ENCODE measurements around the gene CELSR1.

Gene CELSR1

DNA sequence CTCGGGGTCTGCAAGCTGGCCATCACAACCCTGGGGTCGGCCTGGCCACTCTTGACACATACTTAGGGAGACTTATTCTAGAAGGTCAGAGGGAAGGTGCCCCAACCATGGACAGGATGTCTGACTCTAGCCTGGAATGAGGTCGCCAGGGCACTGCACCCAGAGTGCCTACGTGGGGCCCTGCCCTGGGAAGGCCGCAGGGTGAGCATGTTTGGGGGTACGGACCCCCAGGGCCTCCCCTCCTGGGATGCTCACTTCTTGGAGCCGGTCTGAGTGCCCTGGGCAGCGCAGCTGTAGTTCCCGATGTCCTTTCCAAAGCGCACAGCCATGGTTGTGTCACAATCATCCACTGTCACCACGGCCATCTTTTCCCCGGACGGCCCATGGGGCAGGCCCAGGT lies 126.1 kb downstream of the CELSR1 start:
- no peak overlapping the region for H3K27ac ChIP-seq (replicated peaks)
- DNase-seq (ENCODE audit: low read depth in 1 of 2, low spot score in 1 of 2): no peak
- TF ChIP-seq, protein P1, sequence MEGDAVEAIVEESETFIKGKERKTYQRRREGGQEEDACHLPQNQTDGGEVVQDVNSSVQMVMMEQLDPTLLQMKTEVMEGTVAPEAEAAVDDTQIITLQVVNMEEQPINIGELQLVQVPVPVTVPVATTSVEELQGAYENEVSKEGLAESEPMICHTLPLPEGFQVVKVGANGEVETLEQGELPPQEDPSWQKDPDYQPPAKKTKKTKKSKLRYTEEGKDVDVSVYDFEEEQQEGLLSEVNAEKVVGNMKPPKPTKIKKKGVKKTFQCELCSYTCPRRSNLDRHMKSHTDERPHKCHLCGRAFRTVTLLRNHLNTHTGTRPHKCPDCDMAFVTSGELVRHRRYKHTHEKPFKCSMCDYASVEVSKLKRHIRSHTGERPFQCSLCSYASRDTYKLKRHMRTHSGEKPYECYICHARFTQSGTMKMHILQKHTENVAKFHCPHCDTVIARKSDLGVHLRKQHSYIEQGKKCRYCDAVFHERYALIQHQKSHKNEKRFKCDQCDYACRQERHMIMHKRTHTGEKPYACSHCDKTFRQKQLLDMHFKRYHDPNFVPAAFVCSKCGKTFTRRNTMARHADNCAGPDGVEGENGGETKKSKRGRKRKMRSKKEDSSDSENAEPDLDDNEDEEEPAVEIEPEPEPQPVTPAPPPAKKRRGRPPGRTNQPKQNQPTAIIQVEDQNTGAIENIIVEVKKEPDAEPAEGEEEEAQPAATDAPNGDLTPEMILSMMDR (IDR thresholded peaks at IDR 0.05; ENCODE audit: insufficient read depth, low read length): no peak
- TF ChIP-seq, protein P2, sequence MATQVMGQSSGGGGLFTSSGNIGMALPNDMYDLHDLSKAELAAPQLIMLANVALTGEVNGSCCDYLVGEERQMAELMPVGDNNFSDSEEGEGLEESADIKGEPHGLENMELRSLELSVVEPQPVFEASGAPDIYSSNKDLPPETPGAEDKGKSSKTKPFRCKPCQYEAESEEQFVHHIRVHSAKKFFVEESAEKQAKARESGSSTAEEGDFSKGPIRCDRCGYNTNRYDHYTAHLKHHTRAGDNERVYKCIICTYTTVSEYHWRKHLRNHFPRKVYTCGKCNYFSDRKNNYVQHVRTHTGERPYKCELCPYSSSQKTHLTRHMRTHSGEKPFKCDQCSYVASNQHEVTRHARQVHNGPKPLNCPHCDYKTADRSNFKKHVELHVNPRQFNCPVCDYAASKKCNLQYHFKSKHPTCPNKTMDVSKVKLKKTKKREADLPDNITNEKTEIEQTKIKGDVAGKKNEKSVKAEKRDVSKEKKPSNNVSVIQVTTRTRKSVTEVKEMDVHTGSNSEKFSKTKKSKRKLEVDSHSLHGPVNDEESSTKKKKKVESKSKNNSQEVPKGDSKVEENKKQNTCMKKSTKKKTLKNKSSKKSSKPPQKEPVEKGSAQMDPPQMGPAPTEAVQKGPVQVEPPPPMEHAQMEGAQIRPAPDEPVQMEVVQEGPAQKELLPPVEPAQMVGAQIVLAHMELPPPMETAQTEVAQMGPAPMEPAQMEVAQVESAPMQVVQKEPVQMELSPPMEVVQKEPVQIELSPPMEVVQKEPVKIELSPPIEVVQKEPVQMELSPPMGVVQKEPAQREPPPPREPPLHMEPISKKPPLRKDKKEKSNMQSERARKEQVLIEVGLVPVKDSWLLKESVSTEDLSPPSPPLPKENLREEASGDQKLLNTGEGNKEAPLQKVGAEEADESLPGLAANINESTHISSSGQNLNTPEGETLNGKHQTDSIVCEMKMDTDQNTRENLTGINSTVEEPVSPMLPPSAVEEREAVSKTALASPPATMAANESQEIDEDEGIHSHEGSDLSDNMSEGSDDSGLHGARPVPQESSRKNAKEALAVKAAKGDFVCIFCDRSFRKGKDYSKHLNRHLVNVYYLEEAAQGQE (IDR thresholded peaks at IDR 0.05; ENCODE audit: insufficient replicate concordance, low read depth): no peak
- TF ChIP-seq SPI1 (IDR thresholded peaks at IDR 0.05; ENCODE audit: borderline replicate concordance, low read depth) (no peak), POLR2AphosphoS5 (IDR thresholded peaks at IDR 0.05; ENCODE audit: low read depth) (no peak), GABPA (IDR thresholded peaks at IDR 0.05; ENCODE audit: low read depth) (no peak)
- no peaks in the 10 kb centered on the region for H3K27me3 ChIP-seq (ENCODE audit: insufficient read depth, poor library complexity, severe bottlenecking)
- no peak overlapping the region for H3K4me3 ChIP-seq (replicated peaks; ENCODE audit: insufficient read depth, low read length)

DNA sequence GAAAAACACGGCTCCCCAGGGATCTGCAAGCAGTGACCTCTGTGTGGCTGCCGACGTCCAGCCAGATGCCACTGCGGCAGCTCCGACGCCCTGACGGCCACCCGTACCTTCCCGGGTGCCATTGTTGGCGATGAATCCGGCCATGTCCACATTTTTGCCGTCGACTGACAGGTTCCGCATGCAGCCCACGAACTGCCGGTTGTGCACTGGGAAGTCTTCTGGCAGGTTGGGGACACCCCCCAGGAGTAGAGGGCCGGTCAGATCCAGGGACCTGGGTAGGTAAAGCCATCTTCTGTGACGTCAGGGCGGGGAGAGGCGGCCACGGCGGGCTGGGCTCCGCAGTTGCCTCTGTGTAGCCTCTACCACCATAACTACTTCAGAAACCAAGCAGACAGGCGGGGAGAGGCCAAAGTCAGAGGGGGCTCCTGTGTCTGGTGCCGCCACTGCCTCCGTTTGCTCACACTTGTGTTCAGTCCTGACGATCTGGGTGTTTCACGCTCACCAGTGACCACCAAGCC lies 127.1 kb downstream of the CELSR1 start:
- Histone ChIP-seq H3K4me3 (replicated peaks; ENCODE audit: insufficient read depth, low read length) (no peak overlapping the region), H3K27ac (replicated peaks) (no peak overlapping the region), H3K27me3 (ENCODE audit: insufficient read depth, poor library complexity, severe bottlenecking) (no peaks in the 10 kb centered on the region)
- TF ChIP-seq GABPA (IDR thresholded peaks at IDR 0.05; ENCODE audit: low read depth) (no peak), SPI1 (IDR thresholded peaks at IDR 0.05; ENCODE audit: borderline replicate concordance, low read depth) (no peak), POLR2AphosphoS5 (IDR thresholded peaks at IDR 0.05; ENCODE audit: low read depth) (no peak)
- TF ChIP-seq, protein P2 (IDR thresholded peaks at IDR 0.05; ENCODE audit: insufficient replicate concordance, low read depth): no peak
- TF ChIP-seq, protein P1 (IDR thresholded peaks at IDR 0.05; ENCODE audit: insufficient read depth, low read length): no peak
- DNase-seq (ENCODE audit: low read depth in 1 of 2, low spot score in 1 of 2): no peak

DNA sequence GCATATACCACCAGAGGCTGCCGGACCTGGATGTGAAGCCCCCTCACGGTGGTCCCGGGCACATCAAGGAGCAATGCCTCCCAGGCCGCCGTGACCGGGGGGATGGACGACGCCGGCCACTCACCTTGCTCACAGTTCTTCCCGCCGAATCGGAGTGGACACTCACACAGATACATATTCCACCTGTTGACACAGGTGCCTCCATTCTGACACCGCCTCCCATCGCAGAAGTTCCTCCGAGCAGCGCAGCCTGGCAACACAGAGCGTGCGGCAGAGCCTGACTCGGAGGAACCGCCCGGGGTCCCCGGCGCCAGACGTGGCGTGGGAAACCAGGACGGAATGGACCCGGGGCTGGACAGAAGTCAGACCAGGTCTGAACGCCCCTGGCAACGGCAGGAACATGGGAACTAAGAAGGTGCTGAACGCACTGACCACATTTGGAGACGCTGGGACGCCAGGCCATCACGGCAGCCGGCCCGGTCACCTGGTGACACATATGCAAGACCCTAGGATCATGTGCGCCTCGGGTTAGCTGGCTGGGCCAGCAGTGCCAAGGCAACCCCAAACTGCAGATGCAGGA lies 127.7 kb downstream of the CELSR1 start:
- Histone ChIP-seq H3K4me3 (replicated peaks; ENCODE audit: insufficient read depth, low read length) (no peak overlapping the region), H3K27ac (replicated peaks) (no peak overlapping the region), H3K27me3 (ENCODE audit: insufficient read depth, poor library complexity, severe bottlenecking) (no peaks in the 10 kb centered on the region)
- DNase-seq (ENCODE audit: low read depth in 1 of 2, low spot score in 1 of 2): no peak
- TF ChIP-seq SPI1 (IDR thresholded peaks at IDR 0.05; ENCODE audit: borderline replicate concordance, low read depth) (no peak), GABPA (IDR thresholded peaks at IDR 0.05; ENCODE audit: low read depth) (no peak), POLR2AphosphoS5 (IDR thresholded peaks at IDR 0.05; ENCODE audit: low read depth) (no peak)
- TF ChIP-seq, protein P2 (IDR thresholded peaks at IDR 0.05; ENCODE audit: insufficient replicate concordance, low read depth): no peak
- TF ChIP-seq, protein P1 (IDR thresholded peaks at IDR 0.05; ENCODE audit: insufficient read depth, low read length): no peak
